Renal pelvis (tissue), 4 donors: ENCODE results near the gene TCF3. TPM values are rescaled to one million over a fixed set of nuclear protein-coding genes. Genes with fewer than 3 reads are reported as not detected.

Source experiments
- DNase-seq: peaks from one replicate; pipeline ENCODE4 v3.0.0-alpha.2; 2013
- polyA plus RNA-seq, 3 donors: library from polyadenylated mRNA; unstranded; fragments of 120-200 nt; gene quantifications; one replicate each; pipeline ENCODE4 v1.2.1, GENCODE V29; 2013; ENCODE audit not compliant: insufficient read length in 3 of 3

TCF3 gene
- polyA plus RNA-seq, 3 donors, result 92.2 to 125 (median 123) TPM

GRCh38 chr19:1612114-1613086 lies 40.0 kb downstream of the TCF3 start:
- no peak for DNase-seq

GRCh38 chr19:1611353-1611752 lies 41.1 kb downstream of the TCF3 start:
- no peak for DNase-seq

- DNase-seq, result no peak
Measured at GRCh38 chr19:1610579-1610978, 41.8 kb downstream of the TCF3 start.

GRCh38 chr19:1609680-1610474 lies 42.5 kb downstream of the TCF3 start:
- no peak for DNase-seq

- no peak for DNase-seq
Measured at GRCh38 chr19:1609103-1609396, 43.4 kb downstream of the TCF3 start.

GRCh38 chr19:1608359-1609102 lies 43.9 kb downstream of the TCF3 start:
- DNase-seq, result no peak

GRCh38 chr19:1606138-1606651 lies 46.2 kb downstream of the TCF3 start:
- DNase-seq, result no peak

- DNase-seq, result peak; percentile 95
Measured at GRCh38 chr19:1605236-1606137, 46.9 kb downstream of the TCF3 start, which contains the start of gene UQCR11. TSS of gene UQCR11 (minus strand) at chr19:1605462. CDS start at chr19:1605409, 53 bp downstream.

- DNase-seq, result no peak
Measured at GRCh38 chr19:1602091-1602707, 50.2 kb downstream of the TCF3 start.

- no peak for DNase-seq
Measured at GRCh38 chr19:1601613-1602064, 50.8 kb downstream of the TCF3 start.

- no peak for DNase-seq
Measured at GRCh38 chr19:1599460-1599846, 53.0 kb downstream of the TCF3 start.

- no peak for DNase-seq
Measured at GRCh38 chr19:1598777-1599459, 53.5 kb downstream of the TCF3 start.

- DNase-seq, result no peak
Measured at GRCh38 chr19:1593501-1593772, 59.0 kb downstream of the TCF3 start.

GRCh38 chr19:1592755-1593500 lies 59.5 kb downstream of the TCF3 start, which contains the start of gene MBD3:
TSS of gene MBD3 (minus strand) at chr19:1592865. CDS start at chr19:1592631, 234 bp downstream.
- DNase-seq, result peak; percentile 93

- DNase-seq, result peak; percentile 88
Measured at GRCh38 chr19:1592024-1592754, 60.2 kb downstream of the TCF3 start.

GRCh38 chr19:1591421-1592023 lies 60.9 kb downstream of the TCF3 start:
- no peak for DNase-seq

GRCh38 chr19:1590641-1591397 lies 61.6 kb downstream of the TCF3 start:
- no peak for DNase-seq
